Lung (tissue), 12 donors: ENCODE measurements around the gene CD44. TPM values are rescaled to one million over a fixed set of nuclear protein-coding genes. Genes with fewer than 3 reads are reported as not detected.

Source experiments
- ATAC-seq: fragments of 200-7000 bp; cut with Tn5 transposase; one replicate; pipeline ENCODE4 v1.9.1; 2020; ENCODE audit warnings: moderate number of reproducible peaks; ENCODE audit not compliant: insufficient read depth, low FRiP score
- DNase-seq, 3 donors: peaks; one replicate each; pipeline ENCODE4 v3.0.0-alpha.2; 2013 to 2017
- H3K27ac ChIP-seq, 2 donors: one replicate each; pipeline ENCODE4 v1.5.1; 2013; ENCODE audit warnings: mild to moderate bottlenecking in 2 of 2, moderate library complexity in 2 of 2, control low read depth in 1 of 2, inconsistent platforms in 1 of 2, low read depth in 1 of 2, low read length in 1 of 2
- H3K27me3 ChIP-seq, 3 donors: one replicate each; pipeline ENCODE4 v1.5.1; 2013; ENCODE audit warnings: low read length in 2 of 3; ENCODE audit not compliant: control insufficient read depth in 3 of 3, insufficient read depth in 3 of 3
- H3K36me3 ChIP-seq, 4 donors: one replicate each; pipeline ENCODE4 v1.5.1; 2013; ENCODE audit warnings: low read length in 4 of 4, mild to moderate bottlenecking in 1 of 4, moderate library complexity in 1 of 4; ENCODE audit not compliant: control insufficient read depth in 4 of 4, insufficient read depth in 4 of 4
- H3K4me1 ChIP-seq, 5 donors: one replicate each; pipeline ENCODE4 v1.5.1; 2013; ENCODE audit warnings: low read length in 5 of 5, mild to moderate bottlenecking in 2 of 5, moderate library complexity in 1 of 5; ENCODE audit not compliant: control insufficient read depth in 5 of 5, insufficient read depth in 5 of 5
- H3K4me3 ChIP-seq: one replicate; pipeline ENCODE4 v1.5.1; 2013; ENCODE audit warnings: mild to moderate bottlenecking, control low read depth, moderate library complexity
- H3K9ac ChIP-seq, 2 donors: one replicate each; pipeline ENCODE4 v1.5.1; 2013; ENCODE audit warnings: low read length in 2 of 2, control low read depth in 1 of 2; ENCODE audit not compliant: insufficient read depth in 1 of 2
- H3K9me3 ChIP-seq, 4 donors: one replicate each; pipeline ENCODE4 v1.5.1; 2013; ENCODE audit warnings: low read length in 3 of 4, mild to moderate bottlenecking in 1 of 4, moderate library complexity in 1 of 4; ENCODE audit not compliant: control insufficient read depth in 4 of 4, insufficient read depth in 3 of 4
- CTCF ChIP-seq: IDR thresholded peaks from 2 replicates; pipeline ENCODE4 v1.5.1; 2012; ENCODE audit warnings: mild to moderate bottlenecking; ENCODE audit errors: control extremely low read depth, extremely low read depth
- WGBS, 2 donors: extraction: QIAGEN DNeasy Blood & Tissue Kit; methylation state at CpG; one replicate each; pipeline ENCODE4 v1.1.7; 2013; 5-methylcytosine and 5-hydroxymethylcytosine counted together
- polyA plus RNA-seq, 2 donors: library from polyadenylated mRNA; stranded (reverse); fragments of 200-250 nt; gene quantifications; one replicate each; pipeline ENCODE4 v1.2.1, GENCODE V29; 2013
- total RNA-seq, 2 donors: library from RNA; depleted of rRNA in 1 of 2; stranded (reverse); fragments of >200 nt in 1 of 2; gene quantifications; one replicate each; pipeline ENCODE4 v1.2.1, GENCODE V29; 2014 to 2021
- donor health status: control.
- donor health status: control.
- donor health status: Bipolar disorder and iron deficiency.
- donor health status: healthy.
- donor health status: DM: yes; HTN: yes; CAD: no.

CD44 gene
- total and polyA plus RNA-seq, 4 donors = 115 to 636 (median 544) TPM

DNA sequence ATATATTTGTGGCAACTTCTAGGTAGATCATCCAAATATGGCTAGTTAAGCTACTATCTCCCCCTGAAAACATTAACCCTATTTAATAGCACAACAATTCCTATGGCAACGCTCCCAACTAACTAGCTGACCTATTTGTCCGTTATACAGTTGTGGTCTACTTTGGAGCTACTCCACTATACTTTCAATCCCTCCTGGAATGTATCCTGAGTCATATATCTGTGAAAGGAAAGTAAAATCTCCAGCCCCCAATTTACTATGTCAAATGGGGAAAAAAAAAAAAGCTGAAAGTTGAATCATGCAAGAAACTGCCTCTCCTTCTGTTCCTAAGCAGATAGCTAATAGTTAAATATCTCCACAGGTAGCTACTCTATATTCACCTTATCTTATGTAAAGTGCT is 128.5 kb downstream of the CD44 start:
- H3K27ac ChIP-seq = no peak overlapping the region
- no peak for DNase-seq
- no peak overlapping the region for H3K9ac ChIP-seq
- H3K4me1 ChIP-seq = peaks cover 0 to 5% (median 0%) of the 10 kb centered on the region in 5 donors
- H3K9me3 ChIP-seq = no peaks in the 10 kb centered on the region
- no peaks in the 10 kb centered on the region for H3K27me3 ChIP-seq
- no peak for ATAC-seq
- no peaks in the 10 kb centered on the region for H3K36me3 ChIP-seq
- TF ChIP-seq CTCF = no peak
- 86 to 92% methylated on average over 2 of the region's 2 CpGs for WGBS, 2 donors
- H3K4me3 ChIP-seq = no peak overlapping the region

DNA sequence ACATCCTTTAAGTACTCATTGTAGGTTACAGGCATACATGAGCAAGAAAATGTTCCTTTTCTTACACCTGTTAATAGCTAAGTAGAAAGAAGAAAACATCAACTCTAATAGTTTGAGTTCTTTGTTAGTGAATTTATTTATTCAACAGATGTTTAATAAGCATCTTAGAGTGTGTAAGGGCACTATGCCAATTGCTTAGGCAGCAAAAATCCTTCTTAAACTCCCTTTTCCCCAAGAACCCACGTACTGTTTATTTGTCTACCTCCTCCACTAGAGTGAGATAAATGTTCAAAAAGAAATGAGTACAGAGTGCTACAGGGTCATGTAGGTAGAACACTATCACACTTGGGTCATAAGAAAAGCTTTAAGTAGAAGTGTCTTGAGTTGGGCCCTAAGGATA is 131.4 kb downstream of the CD44 start:
- Histone ChIP-seq H3K4me3 (no peak overlapping the region), H3K4me1 (peaks cover 0 to 5% (median 0%) of the 10 kb centered on the region in 5 donors), H3K27ac (no peak overlapping the region), H3K27me3 (no peaks in the 10 kb centered on the region), H3K36me3 (no peaks in the 10 kb centered on the region), H3K9me3 (no peaks in the 10 kb centered on the region), H3K9ac (no peak overlapping the region)
- peak in 2 of 3 donors; percentile 49 to 68 for DNase-seq
- ATAC-seq = no peak
- 37 to 68% methylated on average over 1 of the region's 1 CpG for WGBS, 2 donors
- no peak for TF ChIP-seq CTCF

DNA sequence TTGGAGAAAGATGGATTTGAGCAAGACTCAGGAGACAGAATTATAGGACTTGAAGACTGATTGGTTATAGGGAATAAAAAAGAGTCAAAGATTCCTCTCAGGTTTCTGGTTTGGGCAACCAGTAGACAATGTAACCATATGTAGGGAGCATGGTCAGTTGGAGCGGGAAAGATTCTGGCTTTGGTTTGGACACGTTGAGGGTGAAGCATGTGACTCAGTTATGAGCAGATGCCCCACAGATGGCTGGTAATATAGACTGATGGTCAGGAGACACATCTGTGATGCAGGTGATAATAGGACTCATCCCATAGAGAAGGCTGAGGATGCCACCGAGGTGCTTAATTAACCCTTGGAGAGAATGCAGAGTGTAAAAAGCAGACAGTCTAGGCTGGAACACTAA is 132.1 kb downstream of the CD44 start:
- Histone ChIP-seq H3K27ac (no peak overlapping the region), H3K4me3 (no peak overlapping the region), H3K9me3 (no peaks in the 10 kb centered on the region), H3K4me1 (peaks cover 0 to 5% (median 2%) of the 10 kb centered on the region in 5 donors), H3K27me3 (no peaks in the 10 kb centered on the region), H3K9ac (no peak overlapping the region), H3K36me3 (no peaks in the 10 kb centered on the region)
- ATAC-seq (no peak), DNase-seq (no peak)
- no peak for TF ChIP-seq CTCF
- WGBS, 2 donors = 96 to 98% methylated on average over 3 of the region's 3 CpGs

DNA sequence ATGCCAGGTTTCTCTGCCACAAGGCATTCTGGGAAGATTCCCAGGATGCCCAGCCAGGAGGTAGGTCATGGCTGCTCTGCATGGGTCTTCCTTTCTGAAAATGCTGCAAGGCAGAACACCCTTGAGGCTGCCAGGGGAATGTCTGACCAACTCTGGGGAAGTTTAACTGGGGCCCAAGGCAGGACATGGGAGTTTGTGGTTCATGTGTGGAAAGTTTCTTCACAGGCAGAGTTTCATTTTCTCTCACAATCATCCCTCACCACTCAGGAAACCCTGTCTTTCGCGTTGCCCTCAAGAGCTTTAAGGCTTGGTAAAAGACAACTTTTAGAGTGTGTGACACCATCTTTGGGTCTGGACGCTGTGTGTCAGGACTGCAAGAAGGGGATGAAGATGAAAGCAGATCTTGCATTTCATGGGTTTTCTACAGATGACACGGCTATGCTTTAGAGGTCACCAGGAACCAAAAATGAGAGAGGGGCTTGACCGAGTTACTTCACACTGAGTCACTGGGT is 133.5 kb downstream of the CD44 start:
- H3K4me3 ChIP-seq = no peak overlapping the region
- peaks cover 0 to 5% (median 2%) of the 10 kb centered on the region in 5 donors for H3K4me1 ChIP-seq
- no peak for TF ChIP-seq CTCF
- no peak overlapping the region for H3K9ac ChIP-seq
- no peak for DNase-seq
- H3K9me3 ChIP-seq = no peaks in the 10 kb centered on the region
- no peak for ATAC-seq
- H3K36me3 ChIP-seq = no peaks in the 10 kb centered on the region
- no peaks in the 10 kb centered on the region for H3K27me3 ChIP-seq
- WGBS, 2 donors = 37 to 69% methylated on average over 5 of the region's 5 CpGs
- H3K27ac ChIP-seq = no peak overlapping the region
